Measurements from ENCODE around the gene IFNA14.

IFNA14 gene

DNA sequence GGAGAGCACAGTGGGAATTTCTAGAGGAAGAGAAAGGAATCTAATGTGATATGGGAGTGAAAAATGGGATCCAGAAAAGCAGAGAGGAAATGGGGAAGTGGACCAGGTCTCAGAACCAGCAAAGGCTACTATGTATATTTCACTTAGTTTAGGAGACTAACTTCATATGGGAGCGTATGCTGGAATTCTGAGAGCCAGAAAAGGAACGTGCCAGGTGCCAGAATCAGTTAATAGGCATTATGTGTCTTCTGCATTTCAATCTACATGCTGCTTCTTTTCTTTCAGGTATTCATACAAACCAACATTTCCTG, 28.5 kb upstream of the IFNA14 start:
- Histone ChIP-seq H3K36me3 (ENCODE audit: low read depth) (no peaks in the 10 kb centered on the region), H3K4me1 (ENCODE audit: insufficient read depth, poor library complexity, severe bottlenecking) (no peaks in the 10 kb centered on the region), H3K27me3 (ENCODE audit: insufficient read depth, poor library complexity, severe bottlenecking) (peaks cover 49% of the 10 kb centered on the region), H3K27ac (ENCODE audit: poor library complexity, severe bottlenecking) (no peak overlapping the region), H3K9me3 (ENCODE audit: severe bottlenecking) (no peaks in the 10 kb centered on the region), H3K4me3 (ENCODE audit: severe bottlenecking) (no peak overlapping the region)
- DNase-seq (ENCODE audit: low spot score) (no peak), ATAC-seq (ENCODE audit: low read depth) (no peak)
- TF ChIP-seq, protein P1, sequence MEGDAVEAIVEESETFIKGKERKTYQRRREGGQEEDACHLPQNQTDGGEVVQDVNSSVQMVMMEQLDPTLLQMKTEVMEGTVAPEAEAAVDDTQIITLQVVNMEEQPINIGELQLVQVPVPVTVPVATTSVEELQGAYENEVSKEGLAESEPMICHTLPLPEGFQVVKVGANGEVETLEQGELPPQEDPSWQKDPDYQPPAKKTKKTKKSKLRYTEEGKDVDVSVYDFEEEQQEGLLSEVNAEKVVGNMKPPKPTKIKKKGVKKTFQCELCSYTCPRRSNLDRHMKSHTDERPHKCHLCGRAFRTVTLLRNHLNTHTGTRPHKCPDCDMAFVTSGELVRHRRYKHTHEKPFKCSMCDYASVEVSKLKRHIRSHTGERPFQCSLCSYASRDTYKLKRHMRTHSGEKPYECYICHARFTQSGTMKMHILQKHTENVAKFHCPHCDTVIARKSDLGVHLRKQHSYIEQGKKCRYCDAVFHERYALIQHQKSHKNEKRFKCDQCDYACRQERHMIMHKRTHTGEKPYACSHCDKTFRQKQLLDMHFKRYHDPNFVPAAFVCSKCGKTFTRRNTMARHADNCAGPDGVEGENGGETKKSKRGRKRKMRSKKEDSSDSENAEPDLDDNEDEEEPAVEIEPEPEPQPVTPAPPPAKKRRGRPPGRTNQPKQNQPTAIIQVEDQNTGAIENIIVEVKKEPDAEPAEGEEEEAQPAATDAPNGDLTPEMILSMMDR (IDR thresholded peaks at IDR 0.05; ENCODE audit: poor library complexity, severe bottlenecking), result no peak

DNA sequence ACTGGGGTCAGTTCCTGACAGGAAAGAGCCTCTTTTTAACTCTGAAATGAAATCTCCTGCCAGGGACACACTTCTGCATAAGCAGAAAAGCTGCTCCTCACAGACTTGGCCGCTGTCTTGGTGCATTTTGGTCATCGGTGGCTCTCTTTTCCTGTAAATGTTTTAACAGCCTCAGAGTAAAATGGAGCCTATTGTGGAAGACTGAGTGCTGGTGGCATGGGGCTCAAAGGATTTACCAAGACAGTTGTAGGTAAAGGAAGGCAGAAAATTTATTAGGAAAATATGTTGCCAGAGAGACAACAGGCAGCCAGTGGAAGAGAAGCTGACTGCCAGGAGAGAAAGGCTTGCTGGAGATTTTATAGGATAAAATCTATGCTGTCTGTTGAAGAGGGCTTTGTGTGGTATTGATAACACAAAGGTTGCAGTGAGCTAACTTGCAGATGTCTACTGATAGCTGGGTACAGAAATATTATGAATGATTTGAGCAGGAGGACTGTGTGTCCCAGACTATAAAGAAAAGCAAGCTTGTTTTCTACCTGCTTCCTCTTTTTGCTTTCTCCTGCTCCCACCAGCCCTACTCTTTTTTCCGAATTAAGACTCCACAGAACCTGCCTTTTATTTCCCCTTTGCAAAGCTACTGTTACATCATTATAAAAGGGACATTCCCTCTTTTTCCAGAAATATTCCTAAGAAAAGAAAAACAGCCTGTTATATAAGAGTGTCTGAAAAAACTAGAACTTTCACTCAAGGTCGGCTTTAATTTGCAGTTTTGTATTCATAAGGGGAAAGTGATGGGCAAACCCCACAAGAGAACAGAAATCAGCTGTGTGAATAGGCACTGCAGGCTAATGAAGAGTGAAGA, 27.9 kb upstream of the IFNA14 start:
- no peaks in the 10 kb centered on the region for H3K9me3 ChIP-seq (ENCODE audit: severe bottlenecking)
- TF ChIP-seq, protein P1 (IDR thresholded peaks at IDR 0.05; ENCODE audit: poor library complexity, severe bottlenecking), result no peak
- H3K4me1 ChIP-seq (ENCODE audit: insufficient read depth, poor library complexity, severe bottlenecking), result no peaks in the 10 kb centered on the region
- H3K4me3 ChIP-seq (ENCODE audit: severe bottlenecking), result no peak overlapping the region
- H3K36me3 ChIP-seq (ENCODE audit: low read depth), result no peaks in the 10 kb centered on the region
- no peak overlapping the region for H3K27ac ChIP-seq (ENCODE audit: poor library complexity, severe bottlenecking)
- ATAC-seq (ENCODE audit: low read depth) (no peak), DNase-seq (ENCODE audit: low spot score) (no peak)
- peaks cover 52% of the 10 kb centered on the region for H3K27me3 ChIP-seq (ENCODE audit: insufficient read depth, poor library complexity, severe bottlenecking)

DNA sequence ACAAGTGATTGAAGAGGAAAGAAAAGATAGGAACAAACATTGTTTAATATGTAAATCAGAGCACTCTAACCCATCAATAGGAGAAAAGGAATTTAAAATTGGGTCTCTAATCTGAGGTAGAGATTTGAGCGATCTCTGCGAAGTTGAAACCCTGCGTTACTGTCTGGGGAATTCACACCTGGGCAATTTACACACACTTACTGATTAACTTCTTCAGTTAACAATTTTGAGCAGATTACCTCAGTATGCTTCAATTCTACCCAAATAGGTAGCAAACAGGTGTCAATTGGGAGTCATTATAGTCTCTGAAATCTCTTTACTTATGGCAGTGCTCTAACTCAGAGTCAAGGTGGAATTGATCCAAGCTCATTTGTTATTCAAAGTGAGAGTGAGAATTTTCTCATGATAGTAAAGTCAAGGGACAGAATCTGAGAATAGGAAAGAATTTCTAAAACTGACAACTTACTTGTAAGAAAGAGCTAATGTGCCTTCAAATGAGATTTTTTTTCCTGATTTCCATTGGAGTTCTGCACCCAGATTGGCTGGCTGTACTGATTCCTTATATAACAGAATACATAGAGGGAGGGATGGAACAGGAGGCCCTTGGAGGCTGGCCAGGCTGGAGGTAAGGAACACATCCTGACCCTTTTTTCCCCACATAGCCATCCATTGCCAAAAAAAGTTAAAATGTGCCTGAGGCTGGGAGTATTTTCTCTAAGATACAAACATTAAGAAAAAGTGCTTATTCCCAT, 27.1 kb upstream of the IFNA14 start:
- no peaks in the 10 kb centered on the region for H3K4me1 ChIP-seq (ENCODE audit: insufficient read depth, poor library complexity, severe bottlenecking)
- no peak overlapping the region for H3K4me3 ChIP-seq (ENCODE audit: severe bottlenecking)
- H3K27me3 ChIP-seq (ENCODE audit: insufficient read depth, poor library complexity, severe bottlenecking), result peaks cover 58% of the 10 kb centered on the region
- no peak overlapping the region for H3K27ac ChIP-seq (ENCODE audit: poor library complexity, severe bottlenecking)
- TF ChIP-seq, protein P1 (IDR thresholded peaks at IDR 0.05; ENCODE audit: poor library complexity, severe bottlenecking), result no peak
- ATAC-seq (ENCODE audit: low read depth) (no peak), DNase-seq (ENCODE audit: low spot score) (no peak)
- no peaks in the 10 kb centered on the region for H3K36me3 ChIP-seq (ENCODE audit: low read depth)
- no peaks in the 10 kb centered on the region for H3K9me3 ChIP-seq (ENCODE audit: severe bottlenecking)

DNA sequence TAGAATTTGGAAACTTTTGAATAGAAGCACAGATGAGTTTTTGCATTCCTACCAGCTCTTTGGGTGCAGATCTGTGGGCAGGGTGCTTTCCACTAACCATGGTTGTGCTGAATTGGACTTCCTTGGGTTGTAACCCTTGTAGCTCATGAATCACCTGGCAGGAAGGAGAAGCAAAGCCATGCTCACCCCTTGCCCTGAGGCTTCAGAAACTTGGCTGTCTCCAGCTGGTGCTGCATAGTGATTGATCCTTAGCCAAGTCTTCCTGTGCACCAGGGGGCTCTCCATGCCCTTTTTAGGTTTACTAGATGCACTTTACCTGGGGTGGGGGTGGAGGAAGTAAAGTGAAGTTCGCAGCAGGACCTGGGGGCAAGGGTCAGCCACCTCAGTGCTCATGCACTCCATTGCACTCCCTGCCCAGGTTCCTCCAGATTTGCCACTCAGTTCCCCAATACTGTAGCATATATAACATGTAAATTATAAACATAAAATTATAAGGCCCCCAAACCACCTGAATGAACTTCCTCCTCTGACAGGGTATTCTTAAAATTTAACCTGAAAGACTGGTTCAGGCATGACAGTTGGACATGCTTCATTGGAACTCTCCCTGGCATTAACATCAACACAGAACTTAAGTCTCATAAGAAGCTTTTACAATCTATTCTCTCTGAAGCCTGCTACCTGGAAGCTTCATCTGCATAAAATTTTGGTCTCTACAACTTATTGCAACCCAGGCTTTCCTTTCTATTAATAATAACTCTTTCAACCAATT, 25.8 kb upstream of the IFNA14 start:
- no peak overlapping the region for H3K27ac ChIP-seq (ENCODE audit: poor library complexity, severe bottlenecking)
- H3K36me3 ChIP-seq (ENCODE audit: low read depth), result no peaks in the 10 kb centered on the region
- H3K4me3 ChIP-seq (ENCODE audit: severe bottlenecking), result no peak overlapping the region
- no peaks in the 10 kb centered on the region for H3K9me3 ChIP-seq (ENCODE audit: severe bottlenecking)
- peak; percentile 33; the same call in 1 of the 3 replicates for ATAC-seq (ENCODE audit: low read depth)
- no peak for DNase-seq (ENCODE audit: low spot score)
- TF ChIP-seq, protein P1 (IDR thresholded peaks at IDR 0.05; ENCODE audit: poor library complexity, severe bottlenecking), result no peak
- peaks cover 67% of the 10 kb centered on the region for H3K27me3 ChIP-seq (ENCODE audit: insufficient read depth, poor library complexity, severe bottlenecking)
- no peaks in the 10 kb centered on the region for H3K4me1 ChIP-seq (ENCODE audit: insufficient read depth, poor library complexity, severe bottlenecking)
